IMR-90 (cell line): Measurements from ENCODE around the gene MLLT3. TPM values are rescaled to one million over a fixed set of nuclear protein-coding genes. Genes with fewer than 3 reads are reported as not detected.

ENCODE experiments used
- ATAC-seq: fragments of 200-7000 bp; cut with Tn5 transposase; 2 replicates; pipeline ENCODE4 v1.9.1; 2020; ENCODE audit warnings: low read depth, mild to moderate bottlenecking, moderate library complexity
- BruUV-seq: library from RNA; stranded (reverse); fragments of 400-500 nt; replicated peaks from 2 replicates; lab custom pipeline; 2021; lab: Mats Ljungman, UMichigan
- CTCF ChIA-PET: fragments of 300-600 bp; formaldehyde crosslinking; extraction: SDS; loops from one replicate; lab custom pipeline; 2021; ENCODE audit warnings: antibody characterized with exemption; lab: Yijun Ruan, JAX
- POLR2A ChIA-PET: fragments of 300-600 bp; sonication (Branson Sonifier 250); formaldehyde crosslinking; loops from one replicate; lab custom pipeline; 2022; ENCODE audit warnings: antibody characterized with exemption; ENCODE audit not compliant: unreplicated experiment; lab: Charles Lee
- DNase-seq: peaks from one replicate; pipeline ENCODE4 v3.0.0; 2013
- H2AFZ ChIP-seq: replicated peaks from 2 replicates; pipeline ENCODE3; 2013; ENCODE audit warnings: low read length, mild to moderate bottlenecking; ENCODE audit not compliant: poor library complexity
- H2AK5ac ChIP-seq: 2 replicates; pipeline ENCODE4 v1.6.1; 2013; ENCODE audit warnings: low read depth, low read length, inconsistent platforms
- H2AK9ac ChIP-seq: replicated peaks from 2 replicates; pipeline ENCODE3; 2013; ENCODE audit warnings: mild to moderate bottlenecking, low read depth, low read length, moderate library complexity; ENCODE audit not compliant: poor library complexity
- H2BK120ac ChIP-seq: 2 replicates; pipeline ENCODE4 v1.6.1; 2013; ENCODE audit warnings: low read depth, low read length, inconsistent platforms
- H2BK15ac ChIP-seq: 3 replicates; pipeline ENCODE4 v1.6.1; 2013; ENCODE audit warnings: low read depth, low read length, inconsistent platforms
- H2BK20ac ChIP-seq: 2 replicates; pipeline ENCODE4 v1.6.1; 2013; ENCODE audit warnings: low read depth, mild to moderate bottlenecking, inconsistent platforms, low read length, moderate library complexity
- H2BK5ac ChIP-seq: 2 replicates; pipeline ENCODE4 v1.6.1; 2013; ENCODE audit warnings: mild to moderate bottlenecking, low read depth, low read length, inconsistent platforms; ENCODE audit not compliant: poor library complexity, severe bottlenecking
- H3K14ac ChIP-seq: replicated peaks from 2 replicates; pipeline ENCODE4 v1.6.1; 2013; ENCODE audit warnings: low read depth, low read length, inconsistent platforms
- H3K18ac ChIP-seq: 2 replicates; pipeline ENCODE4 v1.6.1; 2013; ENCODE audit warnings: low read depth, low read length, control low read depth
- H3K23ac ChIP-seq: 2 replicates; pipeline ENCODE4 v1.6.1; 2013; ENCODE audit warnings: low read depth, low read length, inconsistent platforms
- H3K27ac ChIP-seq: 2 replicates; pipeline ENCODE4 v1.5.1; 2013; ENCODE audit warnings: mild to moderate bottlenecking, control low read depth, low read length; ENCODE audit not compliant: insufficient read depth
- H3K27me3 ChIP-seq: 2 replicates; pipeline ENCODE4 v1.6.1; 2013; ENCODE audit warnings: low read length; ENCODE audit not compliant: control insufficient read depth, insufficient read depth
- H3K36me3 ChIP-seq: 2 replicates; pipeline ENCODE4 v1.6.1; 2013; ENCODE audit warnings: low read length, mixed read lengths; ENCODE audit not compliant: control insufficient read depth, insufficient read depth
- H3K4ac ChIP-seq: 2 replicates; pipeline ENCODE4 v1.6.1; 2013; ENCODE audit warnings: low read depth, low read length, inconsistent platforms
- H3K4me1 ChIP-seq: 2 replicates; pipeline ENCODE4 v1.6.1; 2013; ENCODE audit warnings: low read length, mixed read lengths; ENCODE audit not compliant: control insufficient read depth, insufficient read depth
- H3K4me2 ChIP-seq: 2 replicates; pipeline ENCODE4 v1.6.1; 2013; ENCODE audit warnings: low read depth, mild to moderate bottlenecking, control low read depth, low read length, moderate library complexity
- H3K4me3 ChIP-seq: 2 replicates; pipeline ENCODE4 v1.5.1; 2013; ENCODE audit warnings: low read depth, mild to moderate bottlenecking, control low read depth, low read length, moderate library complexity; ENCODE audit not compliant: insufficient read depth
- H3K56ac ChIP-seq: 2 replicates; pipeline ENCODE4 v1.6.1; 2013; ENCODE audit warnings: low read length, inconsistent platforms; ENCODE audit not compliant: insufficient read depth; ENCODE audit errors: extremely low read depth
- H3K79me1 ChIP-seq, 2 experiments: 2 replicates each; pipeline ENCODE4 v1.6.1; 2013; ENCODE audit warnings: low read length in 2 of 2, inconsistent platforms in 1 of 2, low read depth in 1 of 2
- H3K9ac ChIP-seq: 2 replicates; pipeline ENCODE4 v1.6.1; 2013; ENCODE audit warnings: low read depth, low read length, control low read depth
- H3K9me1 ChIP-seq: 2 replicates; pipeline ENCODE4 v1.6.1; 2013; ENCODE audit warnings: low read length, inconsistent platforms; ENCODE audit not compliant: insufficient read depth
- H3K9me3 ChIP-seq: 2 replicates; pipeline ENCODE4 v1.6.1; 2013; ENCODE audit warnings: low read length; ENCODE audit not compliant: control insufficient read depth, insufficient read depth
- H4K20me1 ChIP-seq: 2 replicates; pipeline ENCODE4 v1.6.1; 2013; ENCODE audit warnings: low read length, inconsistent platforms; ENCODE audit not compliant: insufficient read depth
- H4K5ac ChIP-seq: 2 replicates; pipeline ENCODE4 v1.6.1; 2013; ENCODE audit warnings: mild to moderate bottlenecking, low read depth, low read length, control low read depth
- H4K8ac ChIP-seq, 2 experiments: 2 replicates each; pipeline ENCODE4 v1.6.1; 2013; ENCODE audit warnings: low read depth in 2 of 2, low read length in 2 of 2, control low read depth in 1 of 2, inconsistent platforms in 1 of 2
- H4K91ac ChIP-seq: 2 replicates; pipeline ENCODE4 v1.6.1; 2013; ENCODE audit warnings: low read depth, low read length, inconsistent platforms; ENCODE audit not compliant: insufficient read depth
- CTCF ChIP-seq: conservative IDR thresholded peaks from 2 replicates; pipeline ENCODE4 v1.5.1; 2012; ENCODE audit warnings: mild to moderate bottlenecking, low read depth, low read length, improper control_type of control experiment
- ELK1 ChIP-seq: fragments of 150-350 bp; IDR thresholded peaks from 2 replicates; pipeline ENCODE4 v1.6.1; 2016; ENCODE audit warnings: low read depth, mild to moderate bottlenecking, low read length, moderate library complexity, borderline replicate concordance
- MAZ ChIP-seq: IDR thresholded peaks from 2 replicates; pipeline ENCODE4 v1.6.1; 2012; ENCODE audit warnings: low read depth, mild to moderate bottlenecking, low read length, improper control_type of control experiment, moderate library complexity, borderline replicate concordance
- NFE2L2 ChIP-seq: fragments of 150-350 bp; IDR thresholded peaks from 2 replicates; pipeline ENCODE4 v1.6.1; 2016; ENCODE audit warnings: low read depth, mild to moderate bottlenecking, low read length
- RFX5 ChIP-seq: IDR thresholded peaks from 2 replicates; pipeline ENCODE4 v1.8.0; 2012; ENCODE audit warnings: low read depth, mild to moderate bottlenecking, low read length, moderate library complexity
- SMC3 ChIP-seq: fragments of 150-350 bp; IDR thresholded peaks from 2 replicates; pipeline ENCODE4 v1.6.1; 2016; ENCODE audit warnings: low read depth, mild to moderate bottlenecking, antibody characterized with exemption, low read length, moderate library complexity
- USF2 ChIP-seq: fragments of 150-350 bp; IDR thresholded peaks from 2 replicates; pipeline ENCODE4 v1.6.1; 2017; ENCODE audit warnings: mild to moderate bottlenecking, antibody characterized with exemption, low read length, low read depth
- WGBS, 2 experiments: methylation state at CpG; one replicate each; pipeline versions ENCODE4 v1.1.5 to v1.1.7; 2013; ENCODE audit warnings: missing lambda C conversion rate in 2 of 2; ENCODE audit not compliant: insufficient read length in 1 of 2; ENCODE audit errors: extremely low coverage in 2 of 2; 5-methylcytosine and 5-hydroxymethylcytosine counted together
- dilution Hi-C: fragments of 300-500 bp; cut with HindIII; formaldehyde crosslinking; loops from one replicate; pipeline ENCODE4 v1.14.3; 2018; ENCODE audit warnings: low sequenced_read_pairs; ENCODE audit not compliant: unreplicated experiment
- in situ Hi-C: fragments of 300-500 bp; cut with MboI; formaldehyde crosslinking; loops from 3 replicates; pipeline ENCODE4 v1.14.3; 2019; ENCODE audit warnings: low sequenced_read_pairs, inconsistent platforms, mixed read lengths
- intact Hi-C: fragments of 100-400 bp; cut with micrococcal nuclease; formaldehyde crosslinking; loops from 2 replicates; pipeline ENCODE4 v1.10.0; 2022
- polyA plus RNA-seq, 3 experiments: library from polyadenylated mRNA; depleted of rRNA; stranded (reverse); fragments of >200 nt; gene quantifications; 2 replicates each; pipeline ENCODE4 v1.2.3, GENCODE V29; 2012; ENCODE audit warnings: low replicate concordance in 1 of 3
- total RNA-seq: library from RNA; depleted of rRNA; stranded (reverse); fragments of >200 nt; gene quantifications from 2 replicates; pipeline ENCODE4 v1.2.3, GENCODE V29; 2012

Gene MLLT3
- total and polyA plus RNA-seq, 2 of the 4 experiments (the other 2 are of a cell fraction): 10.4 to 21.1 TPM

- Histone ChIP-seq H3K4me3 (no peak overlapping the region), H3K9me3 (no peaks in the 10 kb centered on the region), H4K8ac (no peak overlapping the region), H3K27me3 (peaks cover 2% of the 10 kb centered on the region), H3K9me1 (peaks cover 6% of the 10 kb centered on the region; the same call in 1 of the 2 replicates), H3K14ac (no peak overlapping the region), H3K56ac (no peak overlapping the region), H4K20me1 (no peaks in the 10 kb centered on the region), H2AK9ac (no peak overlapping the region), H2BK120ac (no peak overlapping the region), H3K79me1 (no peaks in the 10 kb centered on the region), H3K4me2 (no peak overlapping the region), H3K9ac (no peak overlapping the region), H2AK5ac (no peak overlapping the region), H4K5ac (no peak overlapping the region), H2AFZ (no peak overlapping the region), H2BK15ac (no peak overlapping the region), H2BK20ac (no peak overlapping the region), H4K91ac (no peak overlapping the region), H3K27ac (no peak overlapping the region), H3K18ac (no peak overlapping the region), H2BK5ac (no peak overlapping the region), H3K23ac (no peak overlapping the region), H3K4me1 (peaks cover 4% of the 10 kb centered on the region), H3K4ac (no peak overlapping the region), H3K36me3 (no peaks in the 10 kb centered on the region)
- in situ Hi-C loops: no loop called here
- TF ChIP-seq SMC3 (no peak), MAZ (no peak), CTCF (no peak), RFX5 (no peak), ELK1 (no peak), USF2 (no peak), NFE2L2 (no peak)
- BruUV-seq: no TSS peak
- ChIA-PET CTCF (no interaction called here), POLR2A (no interaction called here)
- 100% methylated on average over 1 of the region's 4 CpGs; no CpG with 5 or more reads in 1 of the 2 experiments for WGBS, 2 experiments
- dilution Hi-C loops: no loop called here
- no peak for ATAC-seq
- DNase-seq: no peak
- intact Hi-C loops: no loop called here
Observed at GRCh38 chr9:20322212-20322611, 300.1 kb downstream of the MLLT3 start.
